NCI-H82 (cell line): ENCODE measurements around the gene AKR7A2.
A peak's percentile ranks its signal among the peaks of the same experiment; 100 is the strongest.
"Not testable (repeated sequence)": the region's sequence is repeated elsewhere in the genome, so short reads cannot be mapped to it uniquely, and the experiment has no call there.

Source experiments
- DNase-seq: peaks from one replicate; lab custom pipeline; 2025; lab: John Stamatoyannopoulos, UW

Gene AKR7A2

DNA sequence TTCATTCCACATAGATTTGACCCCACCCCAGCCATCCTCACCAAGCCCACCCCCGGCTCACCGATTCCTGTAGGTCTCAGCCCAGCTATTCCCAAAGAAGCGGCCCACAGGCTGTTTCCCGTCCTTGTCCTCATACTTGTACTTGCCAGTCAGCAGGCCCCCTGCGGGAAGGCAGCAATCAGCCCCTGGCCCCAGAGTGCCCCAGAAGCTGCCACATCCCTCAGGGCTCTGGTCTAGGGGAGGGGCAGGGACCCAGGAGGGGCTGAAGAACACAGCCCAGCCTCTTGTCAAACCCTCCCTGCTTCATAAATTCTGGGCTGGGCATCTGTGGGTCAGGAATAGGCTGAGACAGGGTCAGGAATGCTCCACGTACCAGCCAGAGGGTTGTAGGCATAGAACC, 5.0 kb downstream of the AKR7A2 start:
- no peak for DNase-seq

DNA sequence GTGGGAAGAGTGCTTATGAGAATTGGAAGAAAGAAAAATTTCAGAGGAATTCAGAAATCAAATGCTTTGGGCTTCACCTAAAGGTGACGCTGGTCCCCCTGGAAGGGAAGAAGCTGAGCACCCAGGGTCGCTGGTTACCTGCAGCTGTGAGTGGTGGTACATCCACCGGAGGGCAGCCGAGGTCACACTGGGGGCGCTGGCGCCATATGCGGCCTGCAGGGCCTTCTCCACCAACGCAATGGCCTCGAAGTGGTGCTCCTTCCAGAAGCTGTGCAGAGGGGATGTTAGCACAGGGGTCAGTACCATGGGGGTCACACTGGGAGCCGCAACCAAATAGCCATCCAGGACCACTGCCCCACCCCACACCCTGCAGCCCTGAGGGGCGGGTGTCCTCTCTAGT, 6.1 kb downstream of the AKR7A2 start:
- no peak for DNase-seq

DNA sequence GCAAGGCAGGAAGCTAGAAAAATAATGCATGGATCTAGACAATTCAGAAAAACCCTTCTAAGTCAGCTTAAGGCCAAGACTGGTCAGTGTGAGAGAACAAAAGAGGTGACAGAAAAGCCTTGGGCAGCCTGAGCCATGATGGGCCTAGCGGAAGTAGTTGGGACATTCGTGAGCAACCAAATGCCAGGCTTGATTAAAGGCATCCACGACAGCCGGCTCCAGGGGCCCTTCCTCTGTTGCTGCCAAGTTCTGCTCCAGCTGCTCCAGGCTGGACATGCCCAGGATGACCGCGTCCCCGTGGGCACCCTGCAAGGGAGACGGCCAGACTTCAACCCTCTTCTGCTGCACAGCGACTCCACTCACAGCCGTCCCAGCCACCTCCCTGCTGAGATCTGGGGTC, 7.9 kb downstream of the AKR7A2 start:
- not testable (repeated sequence) for DNase-seq

DNA sequence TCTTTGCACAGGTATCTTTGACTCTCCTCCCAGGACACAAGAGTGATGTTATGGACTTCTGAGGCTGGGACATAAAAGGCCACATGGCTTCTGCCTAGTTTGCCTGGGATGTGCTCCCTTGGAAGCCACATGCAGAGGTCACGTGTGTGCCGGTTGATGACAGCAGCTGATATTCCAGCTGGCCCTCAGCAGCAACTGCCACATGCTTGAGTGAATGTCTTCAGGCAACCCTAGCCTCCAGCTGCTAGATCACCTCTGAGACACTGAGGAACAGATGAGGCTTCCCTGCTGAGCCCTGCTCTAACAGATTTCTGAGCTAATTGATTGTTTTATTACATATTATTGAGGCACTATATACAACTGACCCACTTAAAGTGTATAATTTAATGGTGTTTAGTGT, 11.7 kb downstream of the AKR7A2 start:
- peak; percentile 14 for DNase-seq

DNA sequence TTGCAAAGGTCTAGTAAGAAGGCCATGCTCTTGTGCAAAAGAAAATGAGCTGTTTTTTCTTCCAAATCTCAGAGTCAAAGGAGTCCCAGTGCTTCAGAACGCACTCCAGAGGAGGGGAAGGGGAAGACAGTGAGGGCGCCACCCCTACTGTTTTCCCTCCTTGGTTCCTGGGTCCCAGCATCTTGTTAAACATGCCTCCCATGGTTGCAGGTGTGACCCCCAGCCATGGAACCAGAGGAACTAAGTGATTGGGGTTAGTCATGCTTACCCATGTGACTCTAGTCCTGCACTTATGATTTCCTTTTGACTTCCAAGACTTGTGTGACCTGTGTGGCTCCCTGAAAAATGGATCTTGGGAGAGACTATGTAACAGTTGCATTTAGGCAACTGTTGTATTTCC, 17.3 kb downstream of the AKR7A2 start:
- no peak for DNase-seq

GRCh38 chr1:19289244-19289643, 22.7 kb downstream of the AKR7A2 start:
- DNase-seq: no peak

- peak; percentile 42 for DNase-seq
These were observed 23.4 kb downstream of the AKR7A2 start, which contains the start of gene AKR7A3 for GRCh38 chr1:19288324-19289241. TSS of gene AKR7A3 (minus strand) at chr1:19288770. CDS start at chr1:19288709, 61 bp downstream.

DNA sequence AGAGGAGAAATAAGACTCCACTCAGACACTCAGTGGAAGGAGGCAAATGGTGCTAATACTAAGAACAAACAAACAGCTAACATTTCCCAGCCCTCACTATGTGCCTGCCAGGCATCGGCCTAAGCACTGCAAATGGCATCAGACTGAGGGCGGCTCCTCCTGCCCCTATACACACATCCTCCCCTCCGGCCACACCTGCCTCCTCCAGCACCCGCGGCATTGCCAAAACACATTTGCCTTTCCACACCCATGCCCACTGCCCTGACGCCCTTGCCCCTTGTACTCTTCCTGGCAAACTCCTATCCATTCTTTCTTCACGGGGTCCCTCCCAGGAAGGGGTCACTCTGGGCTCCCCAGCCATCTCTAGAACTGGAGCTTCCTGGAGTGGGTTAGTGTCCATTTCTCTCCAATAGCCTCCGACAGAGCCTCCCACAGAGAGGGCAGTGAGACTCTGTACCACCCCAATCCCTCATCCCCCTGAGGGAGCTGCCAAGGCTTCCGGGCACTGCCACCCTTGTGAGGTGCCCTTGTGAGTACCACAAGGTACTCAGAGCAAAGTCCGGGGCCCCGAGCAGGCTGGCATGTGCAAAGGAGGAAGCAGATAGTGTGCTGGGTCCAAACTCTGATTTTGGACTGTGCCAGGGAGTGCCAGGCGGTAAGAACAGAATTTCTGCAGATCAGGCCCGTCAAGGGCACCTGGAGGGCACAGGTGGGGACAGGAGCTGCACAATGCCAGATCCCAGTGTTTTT, 24.3 kb downstream of the AKR7A2 start:
- DNase-seq: no peak

DNA sequence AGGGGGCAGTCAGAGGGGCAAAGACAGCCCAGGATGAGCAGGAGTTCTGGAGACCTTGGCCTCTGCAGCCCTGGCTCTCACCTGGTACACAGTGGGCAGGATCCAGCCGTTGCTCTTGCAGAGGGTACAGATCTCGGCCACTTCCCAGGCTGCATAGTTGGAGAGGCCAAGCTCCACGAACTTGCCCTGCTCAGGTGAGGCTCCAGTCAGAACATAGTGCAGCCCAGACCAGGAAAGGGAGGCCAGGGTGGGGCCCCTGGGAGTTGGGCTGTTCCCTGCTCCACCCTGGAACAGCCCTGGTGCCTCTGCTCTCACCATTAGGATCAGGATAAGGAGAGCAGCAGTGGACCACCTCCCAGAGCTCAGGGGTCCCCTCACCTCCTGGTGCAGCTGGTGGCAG, 26.1 kb downstream of the AKR7A2 start:
- DNase-seq: not testable (repeated sequence)

- DNase-seq: not testable (repeated sequence)
These were observed 26.6 kb downstream of the AKR7A2 start for GRCh38 chr1:19285366-19285765.

GRCh38 chr1:19284881-19285280, 27.1 kb downstream of the AKR7A2 start:
- no peak for DNase-seq

GRCh38 chr1:19283891-19284290, 28.1 kb downstream of the AKR7A2 start:
- DNase-seq: no peak

GRCh38 chr1:19274636-19275035, 37.3 kb downstream of the AKR7A2 start:
- DNase-seq: no peak

- not testable (repeated sequence) for DNase-seq
These were observed 38.0 kb downstream of the AKR7A2 start for GRCh38 chr1:19273844-19274531.

DNA sequence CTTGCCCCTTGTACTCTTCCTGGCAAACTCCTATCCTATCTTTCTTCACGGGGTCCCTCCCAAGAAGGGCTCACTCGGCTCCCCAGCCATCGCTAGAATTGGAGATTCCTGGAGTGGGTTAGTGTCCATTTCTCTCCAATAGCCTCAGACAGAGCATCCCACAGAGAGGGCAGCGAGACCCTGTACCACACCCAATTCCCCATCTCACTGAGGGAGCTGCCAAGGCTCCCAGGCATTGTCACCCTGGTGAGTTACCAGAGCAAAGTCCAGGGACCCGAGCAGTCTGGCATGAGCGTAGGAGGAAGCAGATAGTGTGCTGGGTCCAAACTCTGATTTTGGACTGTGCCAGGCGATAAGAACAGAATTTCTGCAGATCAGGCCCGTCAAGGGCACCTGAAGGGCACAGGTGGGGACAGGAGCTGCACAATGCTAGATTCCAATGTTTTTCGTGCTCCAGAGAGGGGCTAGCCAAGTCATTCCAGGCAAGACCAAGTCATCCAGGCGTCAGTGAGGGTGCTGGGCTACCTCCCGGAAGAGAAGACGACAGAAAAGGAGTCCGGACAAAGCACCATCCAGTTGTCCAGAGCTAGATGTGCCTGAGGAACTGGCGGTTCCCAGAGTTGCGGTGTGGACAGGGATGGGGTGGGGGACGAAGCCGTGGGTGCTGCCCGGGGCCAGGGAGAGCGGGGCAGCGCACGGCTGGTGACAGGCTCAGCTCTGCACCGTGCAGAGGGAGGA, 38.7 kb downstream of the AKR7A2 start:
- DNase-seq: no peak

DNA sequence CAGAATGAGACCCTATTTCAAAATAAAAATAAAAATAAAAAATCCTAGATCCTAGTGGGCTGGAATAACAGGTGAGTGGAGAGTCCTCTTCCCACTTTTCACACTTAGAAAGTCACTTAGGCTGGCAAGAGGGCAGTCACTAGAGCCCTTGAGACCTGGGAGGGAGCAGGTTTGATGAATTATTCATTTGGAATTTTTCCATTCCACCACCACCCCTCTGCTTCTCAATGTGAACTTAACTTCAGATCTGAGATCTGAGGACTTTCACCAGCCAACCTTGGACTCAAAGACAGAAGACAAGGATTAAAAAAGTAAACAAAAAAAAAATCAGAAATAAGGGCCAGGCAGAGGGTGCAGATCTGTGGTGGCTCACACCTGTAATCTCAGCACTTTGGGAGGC, 39.9 kb downstream of the AKR7A2 start:
- no peak for DNase-seq

DNA sequence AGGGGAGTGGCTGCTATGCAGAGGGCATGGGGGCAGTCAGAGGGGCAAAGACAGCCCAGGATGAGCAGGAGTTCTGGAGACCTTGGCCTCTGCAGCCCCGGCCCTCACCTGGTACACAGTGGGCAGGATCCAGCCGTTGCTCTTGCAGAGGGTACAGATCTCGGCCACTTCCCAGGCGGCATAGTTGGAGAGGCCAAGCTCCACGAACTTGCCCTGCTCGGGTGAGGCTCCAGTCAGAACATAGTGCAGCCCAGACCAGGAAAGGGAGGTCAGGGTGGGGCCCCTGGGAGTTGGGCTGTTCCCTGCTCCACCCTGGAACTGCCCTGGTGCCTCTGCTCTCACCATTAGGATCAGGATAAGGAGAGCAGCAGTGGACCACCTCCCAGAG, 41.6 kb downstream of the AKR7A2 start:
- DNase-seq: not testable (repeated sequence)

GRCh38 chr1:19269427-19270342, 42.3 kb downstream of the AKR7A2 start:
- not testable (repeated sequence) for DNase-seq

DNA sequence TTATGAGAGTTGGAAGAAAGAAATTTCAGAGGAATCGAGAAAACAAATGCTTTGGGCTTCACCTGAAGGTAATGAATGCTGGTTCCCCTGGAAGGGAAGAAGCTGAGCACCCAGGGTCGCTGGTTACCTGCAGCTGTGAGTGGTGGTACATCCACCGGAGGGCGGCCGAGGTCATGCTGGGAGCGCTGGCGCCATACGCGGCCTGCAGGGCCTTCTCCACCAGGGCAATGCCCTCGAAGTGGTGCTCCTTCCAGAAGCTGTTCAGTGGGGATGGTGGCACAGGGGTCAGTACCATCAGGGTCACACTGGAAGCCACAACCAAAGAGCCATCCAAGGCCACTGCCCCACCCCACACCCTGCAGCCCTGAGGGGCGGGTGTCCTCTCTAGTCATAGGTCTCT, 43.5 kb downstream of the AKR7A2 start:
- no peak for DNase-seq

- peak; percentile 36 for DNase-seq
These were observed 49.2 kb downstream of the AKR7A2 start for GRCh38 chr1:19262744-19263143.

- DNase-seq: no peak
These were observed 49.9 kb downstream of the AKR7A2 start for GRCh38 chr1:19262047-19262446.
